GM12878 (cell line): ENCODE measurements around the gene NFKBIA. TPM values are rescaled to one million over a fixed set of nuclear protein-coding genes. Genes with fewer than 3 reads are reported as not detected.
"Not testable (repeated sequence)": the region's sequence is repeated elsewhere in the genome, so short reads cannot be mapped to it uniquely, and the experiment has no call there.

ENCODE experiments used
- ATAC-seq: fragments of 200-7000 bp; cut with Tn5 transposase; 3 replicates; pipeline ENCODE4 v1.9.1; 2020; ENCODE audit warnings: mild to moderate bottlenecking, moderate library complexity
- BruUV-seq: library from RNA; stranded (reverse); fragments of 400-500 nt; replicated peaks from 2 replicates; lab custom pipeline; 2021; lab: Mats Ljungman, UMichigan
- CTCF ChIA-PET: fragments of 300-600 bp; sonication (Branson Sonifier 250); formaldehyde crosslinking; extraction: SDS; loops from one replicate; lab custom pipeline; 2021; ENCODE audit warnings: inconsistent platforms; lab: Yijun Ruan, JAX
- POLR2A ChIA-PET: fragments of 350-600 bp; formaldehyde crosslinking; extraction: SDS; loops from one replicate; lab custom pipeline; 2021; ENCODE audit warnings: inconsistent platforms; lab: Charles Lee
- RAD21 ChIA-PET: fragments of 300-600 bp; sonication (Branson Sonifier 250); formaldehyde crosslinking; loops from one replicate; lab custom pipeline; 2023; ENCODE audit warnings: antibody characterized with exemption; ENCODE audit not compliant: unreplicated experiment; lab: Charles Lee
- SMC1A ChIA-PET: fragments of 300-600 bp; sonication (Branson Sonifier 250); formaldehyde crosslinking; loops from one replicate; lab custom pipeline; 2023; ENCODE audit not compliant: unreplicated experiment, uncharacterized antibody; lab: Charles Lee
- DNase-seq: peaks from one replicate; pipeline ENCODE4 v3.0.0-alpha.2; 2011; ENCODE audit warnings: low read depth, low spot score
- FAIRE-seq: peaks from 3 replicates; lab custom pipeline; 2011; peaks lifted over from hg19 to GRCh38; lab: Jason Lieb, UNC
- H2AFZ ChIP-seq: 2 replicates; pipeline ENCODE4 v1.6.0; 2011; ENCODE audit warnings: low read depth, low read length, control low read depth; ENCODE audit not compliant: control insufficient read depth
- H3K27ac ChIP-seq: 2 replicates; pipeline ENCODE4 v1.5.1; 2011; ENCODE audit warnings: control low read depth; ENCODE audit not compliant: control insufficient read depth, insufficient read depth
- H3K27me3 ChIP-seq, 2 experiments: replicated peaks in 1 of 2; 2 replicates each; pipeline versions ENCODE4 v1.6.0 to v1.6.1; 2011; ENCODE audit warnings: low read length in 1 of 2; ENCODE audit not compliant: control insufficient read depth in 2 of 2, insufficient read depth in 2 of 2
- H3K36me3 ChIP-seq, 2 experiments: 2 replicates each; pipeline ENCODE4 v1.5.1; 2011; ENCODE audit warnings: low read length in 1 of 2; ENCODE audit not compliant: control insufficient read depth in 2 of 2, insufficient read depth in 2 of 2
- H3K4me1 ChIP-seq: 2 replicates; pipeline ENCODE4 v1.6.1; 2011; ENCODE audit warnings: mild to moderate bottlenecking, low read length, moderate library complexity, mixed read lengths; ENCODE audit not compliant: control insufficient read depth, insufficient read depth
- H3K4me2 ChIP-seq: 2 replicates; pipeline ENCODE4 v1.6.0; 2011; ENCODE audit warnings: control low read depth; ENCODE audit not compliant: control insufficient read depth, insufficient read depth
- H3K4me3 ChIP-seq: fragments of 200-600 bp; sonication (generic); 2 replicates; pipeline ENCODE4 v1.5.1; 2016
- H3K79me2 ChIP-seq: 2 replicates; pipeline ENCODE4 v1.6.0; 2011; ENCODE audit warnings: low read length; ENCODE audit not compliant: control insufficient read depth, insufficient read depth
- H3K9ac ChIP-seq: 2 replicates; pipeline ENCODE4 v1.8.0; 2011; ENCODE audit warnings: low read length, control low read depth, mixed read lengths; ENCODE audit not compliant: control insufficient read depth, insufficient read depth
- H3K9me3 ChIP-seq: replicated peaks from 3 replicates; pipeline ENCODE4 v1.5.1; 2011; ENCODE audit warnings: mild to moderate bottlenecking, low read length; ENCODE audit not compliant: control insufficient read depth, insufficient read depth
- H4K20me1 ChIP-seq: 2 replicates; pipeline ENCODE4 v1.6.0; 2011; ENCODE audit not compliant: control insufficient read depth, insufficient read depth
- ATF7 ChIP-seq: fragments of 450-650 bp; IDR thresholded peaks from 2 replicates; pipeline ENCODE4 v1.6.1; 2016; ENCODE audit warnings: low read depth, mild to moderate bottlenecking
- BACH1 ChIP-seq: fragments of 450-650 bp; IDR thresholded peaks from 2 replicates; pipeline ENCODE4 v1.6.1; 2017; ENCODE audit warnings: mild to moderate bottlenecking, borderline replicate concordance
- HDGF ChIP-seq: fragments of 450-650 bp; IDR thresholded peaks from 2 replicates; pipeline ENCODE4 v1.6.1; 2016; ENCODE audit warnings: antibody characterized with exemption
- RFX5 ChIP-seq: IDR thresholded peaks from 2 replicates; pipeline ENCODE4 v1.6.1; 2011; ENCODE audit warnings: low read depth, low read length, improper control_type of control experiment
- SUPT20H ChIP-seq: IDR thresholded peaks from 2 replicates; pipeline ENCODE4 v1.6.1; 2011; ENCODE audit warnings: low read depth, mild to moderate bottlenecking, low read length, moderate library complexity, borderline replicate concordance; ENCODE audit not compliant: control insufficient read depth
- TBL1XR1 ChIP-seq: IDR thresholded peaks from 2 replicates; pipeline ENCODE4 v1.6.1; 2012; ENCODE audit warnings: low read depth, low read length, improper control_type of control experiment
- WRNIP1 ChIP-seq: IDR thresholded peaks from 2 replicates; pipeline ENCODE4 v1.6.1; 2011; ENCODE audit warnings: low read depth, low read length, improper control_type of control experiment, borderline replicate concordance
- ZSCAN29 ChIP-seq: fragments of 450-650 bp; IDR thresholded peaks from 2 replicates; pipeline ENCODE4 v1.6.1; 2017; ENCODE audit warnings: mild to moderate bottlenecking, moderate library complexity
- WGBS: methylation state at CpG from one replicate; pipeline ENCODE4 v1.1.6; 2016; ENCODE audit warnings: low lambda C conversion rate; ENCODE audit not compliant: insufficient replicate concordance, insufficient coverage; ENCODE audit errors: missing lambda C conversion rate; 5-methylcytosine and 5-hydroxymethylcytosine counted together
- in situ Hi-C: fragments of 300-500 bp; cut with MboI; formaldehyde crosslinking; loops from 9 replicates; pipeline ENCODE4 v1.14.3; 2018; ENCODE audit warnings: mixed read lengths
- intact Hi-C: fragments of 100-400 bp; cut with micrococcal nuclease; formaldehyde crosslinking; loops from one replicate; pipeline ENCODE4 v1.14.2; 2022; ENCODE audit not compliant: unreplicated experiment
- polyA plus RNA-seq, 11 experiments: library from polyadenylated mRNA; depleted of rRNA in 4 of 11; unstranded in 6 of 11; stranded (reverse) in 5 of 11; fragments of >200 nt; fragmentation: Nextera tagmentation in 4 of 11; fragmentation: Illumina TruSeq in 1 of 11; extraction: Ambion mirVana in 4 of 11; extraction: Trizol in 1 of 11; gene quantifications; 1 replicate in 1 of 11; 2 replicates in 10 of 11; pipeline versions ENCODE4 v1.2.1 to v1.2.3, GENCODE V29; 2011 to 2016; ENCODE audit warnings: inconsistent platforms in 2 of 11, missing spikeins in 2 of 11, low read depth in 1 of 11
- total RNA-seq, 4 experiments: library from RNA; depleted of rRNA in 3 of 4; stranded (reverse); fragments of >200 nt in 3 of 4; fragmentation: Illumina TruSeq in 1 of 4; extraction: Trizol in 1 of 4; gene quantifications; 2 replicates each; pipeline versions ENCODE4 v1.2.1 to v1.2.3, GENCODE V29; 2013 to 2021

Gene NFKBIA
- total and polyA plus RNA-seq, 10 of the 15 experiments (the other 5 are each of a cell fraction or from before 2014, with no cell fraction given), result 123 to 419 (median 267) TPM

- no peak for TF ChIP-seq SUPT20H
These were observed 48.3 kb downstream of the NFKBIA start (continued) for GRCh38 chr14:35355981-35356841.

- H3K9me3 ChIP-seq, in situ Hi-C loops, ATAC-seq, SMC1A ChIA-PET, H3K9ac ChIP-seq, DNase-seq, H3K36me3 ChIP-seq, H4K20me1 ChIP-seq, H3K27me3 ChIP-seq, H3K79me2 ChIP-seq, H2AFZ ChIP-seq, FAIRE-seq, POLR2A ChIA-PET, RAD21 ChIA-PET, BruUV-seq, intact Hi-C loops, H3K27ac ChIP-seq, H3K4me3 ChIP-seq, H3K4me2 ChIP-seq, CTCF ChIA-PET: not testable (repeated sequence)
- H3K4me1 ChIP-seq, result peaks cover 11% of the 10 kb centered on the region
- 93% methylated on average over 6 of the region's 6 CpGs for WGBS
These were observed 49.3 kb downstream of the NFKBIA start for GRCh38 chr14:35355235-35355634.

- in situ Hi-C loops, result no loop called here
- SMC1A ChIA-PET, result no interaction called here
- FAIRE-seq, result peak; percentile 52
These were observed 51.0 kb downstream of the NFKBIA start for GRCh38 chr14:35353409-35354172.

More at GRCh38 chr14:35353409-35354172, 51.0 kb downstream of the NFKBIA start:
- Histone ChIP-seq H3K4me1 (peaks cover 11% of the 10 kb centered on the region), H3K4me3 (no peak overlapping the region), H3K36me3 (no peaks in the 10 kb centered on the region), H3K79me2 (no peaks in the 10 kb centered on the region), H3K9me3 (no peaks in the 10 kb centered on the region), H3K27ac (no peak overlapping the region), H3K27me3 (no peaks in the 10 kb centered on the region), H3K9ac (no peak overlapping the region), H3K4me2 (no peak overlapping the region), H2AFZ (no peak overlapping the region), H4K20me1 (no peaks in the 10 kb centered on the region)
- no peak for TF ChIP-seq TBL1XR1
- no peak for TF ChIP-seq ATF7
- TF ChIP-seq BACH1, result no peak
- TF ChIP-seq HDGF, result no peak
- TF ChIP-seq WRNIP1, result no peak
- no peak for TF ChIP-seq ZSCAN29
- TF ChIP-seq RFX5, result no peak
- POLR2A ChIA-PET, result interaction anchor here (1.9 kb wide), 1 partner anchor 14 kb away, joined by 9 read pairs; no protein-coding TSS in a partner anchor
- no peak for DNase-seq
- BruUV-seq, result no TSS peak
- WGBS, result 66% methylated on average over 10 of the region's 10 CpGs
- intact Hi-C loops, result no loop called here
- no peak for ATAC-seq
- RAD21 ChIA-PET, result no interaction called here
- CTCF ChIA-PET, result no interaction called here
